Gastrocnemius medialis (tissue), 4 donors: ENCODE data around the gene CCNB2. TPM values are rescaled to one million over a fixed set of nuclear protein-coding genes. Genes with fewer than 3 reads are reported as not detected.

Experiments used
- ATAC-seq, 2 donors: fragments of 150-250 bp; one replicate each; pipeline ENCODE4 v1.9.1; 2016
- DNase-seq, 2 donors: peaks; one replicate each; pipeline ENCODE4 v3.0.0-alpha.2; 2019
- H3K27ac ChIP-seq, 4 donors: fragments of 200-600 bp; sonication (generic); 1 replicate in 1 of 4; 2 replicates in 3 of 4; pipeline ENCODE4 v1.5.1; 2016 to 2018; ENCODE audit warnings: mild to moderate bottlenecking in 2 of 4, moderate library complexity in 1 of 4
- H3K27me3 ChIP-seq, 3 donors: fragments of 200-600 bp; sonication (generic) in 2 of 3; 1 replicate in 1 of 3; 2 replicates in 2 of 3; pipeline versions ENCODE4 v1.5.1 to v1.6.0; 2016 to 2019; ENCODE audit warnings: mild to moderate bottlenecking in 1 of 3, moderate library complexity in 1 of 3
- H3K36me3 ChIP-seq, 2 donors: fragments of 200-600 bp; sonication (generic) in 1 of 2; one replicate each; pipeline ENCODE4 v1.5.1; 2017 to 2018
- H3K4me1 ChIP-seq, 2 donors: fragments of 200-600 bp; sonication (generic) in 1 of 2; one replicate each; pipeline ENCODE4 v1.5.1; 2016 to 2017; ENCODE audit warnings: mild to moderate bottlenecking in 2 of 2
- H3K4me3 ChIP-seq, 4 donors: fragments of 200-600 bp; sonication (generic) in 3 of 4; 1 replicate in 1 of 4; 2 replicates in 3 of 4; pipeline ENCODE4 v1.5.1; 2016 to 2019; ENCODE audit warnings: mild to moderate bottlenecking in 2 of 4
- H3K9me3 ChIP-seq, 3 donors: fragments of 200-600 bp; sonication (generic) in 2 of 3; 1 replicate in 1 of 3; 2 replicates in 2 of 3; pipeline ENCODE4 v1.5.1; 2016 to 2019
- CTCF ChIP-seq, 5 experiments: fragments of 450-650 bp in 3 of 5; fragments of 200-600 bp in 2 of 5; sonication (generic) in 2 of 5; IDR thresholded peaks in 4 of 5; conservative IDR thresholded peaks in 1 of 5; 1 replicate in 4 of 5; 2 replicates in 1 of 5; pipeline ENCODE4 v1.5.1; 2016 to 2019; ENCODE audit warnings: antibody characterized with exemption in 5 of 5, mild to moderate bottlenecking in 3 of 5, moderate library complexity in 3 of 5
- POLR2A ChIP-seq, 2 donors: fragments of 450-650 bp; IDR thresholded peaks; one replicate each; pipeline ENCODE4 v1.6.1; 2017; ENCODE audit warnings: antibody characterized with exemption in 2 of 2, mild to moderate bottlenecking in 2 of 2, moderate library complexity in 2 of 2
- in situ Hi-C, 4 donors: fragments of 200-750 bp; cut with MboI; loops; one replicate each; pipeline versions ENCODE4 v1.15.0 to v1.8.0; 2017; ENCODE audit warnings: low sequenced_read_pairs in 4 of 4
- intact Hi-C: fragments of 100-400 bp; cut with DNase I; formaldehyde crosslinking; loops from one replicate; pipeline ENCODE4 v1.15.1; 2023; ENCODE audit warnings: low total_unique reads
- microRNA counts, 2 donors: library from miRNA; unstranded; fragments of <30 nt; microRNA quantifications; one replicate each; lab custom pipeline; 2016
- microRNA-seq, 2 donors: library from miRNA; unstranded; fragments of <30 nt; microRNA quantifications; one replicate each; pipeline ENCODE4, GENCODE V29; 2016; ENCODE audit warnings: borderline replicate concordance in 2 of 2
- total RNA-seq, 4 donors: library from RNA; depleted of rRNA; stranded (reverse); fragments of >200 nt; gene quantifications; one replicate each; pipeline versions ENCODE4 v1.1.0 to v1.2.3, GENCODE V29; 2016

Gene CCNB2
- total RNA-seq, 4 donors from 2014 or later: 0.33 to 0.62 TPM; not detected in 2

- DNase-seq (no peak), ATAC-seq (no peak)
- in situ Hi-C loops: loop anchor here in 2 of 4 donors (10.0 to 25.0 kb wide), 2 partner anchors 315 to 322 kb away; no protein-coding TSS in a partner anchor
- Histone ChIP-seq H3K27ac (no peak overlapping the region), H3K4me1 (peaks cover 0 to 5% of the 10 kb centered on the region in 2 donors), H3K36me3 (peaks cover 0 to 31% of the 10 kb centered on the region in 2 donors), H3K9me3 (no peaks in the 10 kb centered on the region), H3K4me3 (no peak overlapping the region), H3K27me3 (no peaks in the 10 kb centered on the region)
- TF ChIP-seq POLR2A (IDR thresholded peaks at IDR 0.05) (no peak), CTCF (IDR thresholded peaks at IDR 0.05 in 4 of 5, conservative IDR thresholded peaks at IDR 0.05 in 1 of 5) (no peak)
- intact Hi-C loops: loop anchor here (10.0 kb wide), 1 partner anchor 242 kb away; no protein-coding TSS in a partner anchor
Observed at GRCh38 chr15:59172289-59172901, 67.4 kb downstream of the CCNB2 start.

GRCh38 chr15:59173194-59173593 lies 68.2 kb downstream of the CCNB2 start:
- Histone ChIP-seq H3K27ac (no peak overlapping the region), H3K4me1 (peaks cover 0 to 5% of the 10 kb centered on the region in 2 donors), H3K36me3 (peaks cover 0 to 31% of the 10 kb centered on the region in 2 donors), H3K4me3 (no peak overlapping the region), H3K27me3 (no peaks in the 10 kb centered on the region), H3K9me3 (no peaks in the 10 kb centered on the region)
- DNase-seq (no peak), ATAC-seq (no peak)
- intact Hi-C loops: loop anchor here (10.0 kb wide), 1 partner anchor 242 kb away; no protein-coding TSS in a partner anchor
- no peak for TF ChIP-seq POLR2A (IDR thresholded peaks at IDR 0.05)
- TF ChIP-seq CTCF (IDR thresholded peaks at IDR 0.05 in 4 of 5, conservative IDR thresholded peaks at IDR 0.05 in 1 of 5): no peak
- in situ Hi-C loops: loop anchor here in 2 of 4 donors (10.0 to 25.0 kb wide), 2 partner anchors 314 to 322 kb away; no protein-coding TSS in a partner anchor

- intact Hi-C loops: loop anchor here (10.0 kb wide), 1 partner anchor 241 kb away; no protein-coding TSS in a partner anchor
- Histone ChIP-seq H3K9me3 (no peaks in the 10 kb centered on the region), H3K27ac (no peak overlapping the region), H3K4me1 (peaks cover 4 to 14% of the 10 kb centered on the region in 2 donors), H3K4me3 (no peak overlapping the region), H3K27me3 (no peaks in the 10 kb centered on the region), H3K36me3 (peaks cover 0 to 31% of the 10 kb centered on the region in 2 donors)
- DNase-seq: no peak
- no peak for ATAC-seq
- in situ Hi-C loops: loop anchor here in 2 of 4 donors (10.0 to 25.0 kb wide), 2 partner anchors 313 to 321 kb away; no protein-coding TSS in a partner anchor
- TF ChIP-seq CTCF (IDR thresholded peaks at IDR 0.05 in 4 of 5, conservative IDR thresholded peaks at IDR 0.05 in 1 of 5) (no peak), POLR2A (IDR thresholded peaks at IDR 0.05) (no peak)
Observed at GRCh38 chr15:59174151-59174834, 69.3 kb downstream of the CCNB2 start.

MicroRNA genes within 50 kb of the gene (microRNA counts, 767-probe panel; counts per million panel counts)
- 356 to 448 counts per million in 2 donors for microRNA hsa-miR-2116-5p (lab: Ali Mortazavi, UCI)

Small RNA genes within 50 kb of the gene (microRNA-seq; reads per million reads assigned to microRNA genes)
- gene MIR2116: 1.2 to 6.0 reads per million in 2 donors

Other genes with a start within 250 kb of the CCNB2 start
- gene SLTM, start 171.5 kb upstream of the CCNB2 start, total RNA-seq: 10 to 100 TPM; 46.5 to 76.2 (median 60.9) TPM
- gene RNF111, start 117.5 kb upstream of the CCNB2 start, total RNA-seq: 10 to 100 TPM; 14.5 to 18.4 (median 15.8) TPM
- not detected for gene LDHAL6B, start 101.7 kb downstream of the CCNB2 start, total RNA-seq